ENCODE data around the gene QARS1. TPM values are rescaled to one million over a fixed set of nuclear protein-coding genes. Genes with fewer than 3 reads are reported as not detected.

QARS1 gene
- total and polyA plus RNA-seq, 2 of the 13 experiments (the other 11 are each of a cell fraction or from before 2014, with no cell fraction given): 307 to 327 TPM

DNA sequence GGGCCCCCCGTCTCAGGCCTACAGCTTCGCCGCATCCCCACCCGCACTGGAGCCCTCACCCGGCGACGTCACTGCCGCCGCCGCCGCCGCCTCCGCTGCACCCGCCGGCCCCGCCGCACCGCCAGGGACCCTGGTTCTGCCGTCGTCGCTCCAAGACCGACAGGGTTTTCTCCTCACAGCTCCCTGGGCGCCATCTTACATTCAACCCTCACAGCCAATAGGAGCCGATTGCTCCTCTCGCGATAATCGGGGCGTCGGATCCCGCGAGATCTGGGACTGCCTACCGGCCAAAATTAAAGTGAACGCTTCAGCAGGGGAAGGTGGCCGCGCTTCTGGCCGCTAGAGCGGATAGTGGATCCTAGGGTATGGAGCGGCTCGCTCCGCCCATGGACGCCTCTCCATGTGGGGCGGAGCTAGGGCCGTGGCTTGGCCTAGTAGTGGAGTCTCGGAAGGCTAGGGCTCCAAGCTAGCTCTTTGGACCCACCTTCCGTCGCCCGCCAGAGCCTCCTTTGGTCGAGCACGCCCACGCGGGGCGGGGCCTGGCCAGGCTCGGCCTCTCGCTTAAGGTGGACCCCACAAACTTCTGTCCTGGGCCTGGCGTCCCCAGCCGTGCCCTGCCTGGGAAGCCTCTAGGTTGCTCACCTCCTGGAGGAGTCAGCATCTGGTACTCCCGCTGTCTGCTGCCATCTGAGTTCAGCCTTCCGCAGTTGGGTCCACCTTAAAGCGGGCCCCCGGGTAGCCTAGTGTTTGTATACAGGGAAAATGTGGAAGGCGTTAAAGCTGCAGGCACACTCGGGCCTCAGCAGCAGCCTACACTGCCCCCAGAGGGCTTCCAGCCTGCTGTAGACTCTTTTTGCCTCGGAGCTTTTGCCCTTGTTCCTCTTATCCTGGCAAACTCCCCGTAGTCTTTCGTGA lies 10.4 kb downstream of the QARS1 start, which contains the start of gene QRICH1 (continued):
- TF ChIP-seq, protein P1, sequence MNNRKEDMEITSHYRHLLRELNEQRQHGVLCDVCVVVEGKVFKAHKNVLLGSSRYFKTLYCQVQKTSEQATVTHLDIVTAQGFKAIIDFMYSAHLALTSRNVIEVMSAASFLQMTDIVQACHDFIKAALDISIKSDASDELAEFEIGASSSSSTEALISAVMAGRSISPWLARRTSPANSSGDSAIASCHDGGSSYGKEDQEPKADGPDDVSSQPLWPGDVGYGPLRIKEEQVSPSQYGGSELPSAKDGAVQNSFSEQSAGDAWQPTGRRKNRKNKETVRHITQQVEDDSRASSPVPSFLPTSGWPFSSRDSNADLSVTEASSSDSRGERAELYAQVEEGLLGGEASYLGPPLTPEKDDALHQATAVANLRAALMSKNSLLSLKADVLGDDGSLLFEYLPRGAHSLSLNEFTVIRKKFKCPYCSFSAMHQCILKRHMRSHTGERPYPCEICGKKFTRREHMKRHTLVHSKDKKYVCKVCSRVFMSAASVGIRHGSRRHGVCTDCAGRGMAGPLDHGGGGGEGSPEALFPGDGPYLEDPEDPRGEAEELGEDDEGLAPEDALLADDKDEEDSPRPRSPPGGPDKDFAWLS (CRISPR knock-in tag; IDR thresholded peaks at IDR 0.05; ENCODE audit: borderline replicate concordance): no peak
- TF ChIP-seq SALL1 (CRISPR knock-in tag; IDR thresholded peaks at IDR 0.05): peak; percentile 56
- peak; percentile 72 for TF ChIP-seq ZNF556 (CRISPR knock-in tag; IDR thresholded peaks at IDR 0.05; ENCODE audit: borderline replicate concordance)
- no peak; the same call in 1 of the 2 replicates for TF ChIP-seq ARNTL (CRISPR knock-in tag; IDR thresholded peaks at IDR 0.05)
- peak; percentile 46; the same call in 1 of the 2 replicates for TF ChIP-seq NR2F6 (IDR thresholded peaks at IDR 0.05)
- TF ChIP-seq NR2F6 (CRISPR knock-in tag; IDR thresholded peaks at IDR 0.05): peak; percentile 54
- TF ChIP-seq ZNF768 (CRISPR knock-in tag; IDR thresholded peaks at IDR 0.05): 0 out of 2 replicates have a peak, but pooled peaks have one; percentile 17
- no peak; the same call in 1 of the 2 replicates for TF ChIP-seq ZNF83 (CRISPR knock-in tag; IDR thresholded peaks at IDR 0.05; ENCODE audit: borderline replicate concordance)
- 0 out of 2 replicates have a peak, but pooled peaks have one; percentile 62 for TF ChIP-seq KDM5B (CRISPR knock-in tag; IDR thresholded peaks at IDR 0.05; ENCODE audit: borderline replicate concordance)
- TF ChIP-seq ZFY (CRISPR knock-in tag; IDR thresholded peaks at IDR 0.05): peak; percentile 76
- no peak for TF ChIP-seq HMG20B (CRISPR knock-in tag; conservative IDR thresholded peaks at IDR 0.05)
- TF ChIP-seq ZNF3 (CRISPR knock-in tag; IDR thresholded peaks at IDR 0.05): no peak
- TF ChIP-seq ZFP37 (CRISPR knock-in tag; IDR thresholded peaks at IDR 0.05; ENCODE audit: borderline replicate concordance): no peak
- no peak for TF ChIP-seq JUN (CRISPR knock-in tag; IDR thresholded peaks at IDR 0.05)
- TF ChIP-seq, protein P2, sequence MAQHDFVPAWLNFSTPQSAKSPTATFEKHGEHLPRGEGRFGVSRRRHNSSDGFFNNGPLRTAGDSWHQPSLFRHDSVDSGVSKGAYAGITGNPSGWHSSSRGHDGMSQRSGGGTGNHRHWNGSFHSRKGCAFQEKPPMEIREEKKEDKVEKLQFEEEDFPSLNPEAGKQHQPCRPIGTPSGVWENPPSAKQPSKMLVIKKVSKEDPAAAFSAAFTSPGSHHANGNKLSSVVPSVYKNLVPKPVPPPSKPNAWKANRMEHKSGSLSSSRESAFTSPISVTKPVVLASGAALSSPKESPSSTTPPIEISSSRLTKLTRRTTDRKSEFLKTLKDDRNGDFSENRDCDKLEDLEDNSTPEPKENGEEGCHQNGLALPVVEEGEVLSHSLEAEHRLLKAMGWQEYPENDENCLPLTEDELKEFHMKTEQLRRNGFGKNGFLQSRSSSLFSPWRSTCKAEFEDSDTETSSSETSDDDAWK (CRISPR knock-in tag; IDR thresholded peaks at IDR 0.05): no peak
- no peak; the same call in 1 of the 2 replicates for TF ChIP-seq ZNF652 (CRISPR knock-in tag; IDR thresholded peaks at IDR 0.05; ENCODE audit: borderline replicate concordance, low read depth)
- 0 out of 2 replicates have a peak, but pooled peaks have one; percentile 51 for TF ChIP-seq ZKSCAN5 (CRISPR knock-in tag; IDR thresholded peaks at IDR 0.05)
- TF ChIP-seq RARA (CRISPR knock-in tag; IDR thresholded peaks at IDR 0.05): no peak; the same call in 1 of the 2 replicates
- TF ChIP-seq TEAD3 (CRISPR knock-in tag; optimal IDR thresholded peaks at IDR 0.05; ENCODE audit: borderline replicate concordance): peak; percentile 45
- no peak for TF ChIP-seq FOXM1 (CRISPR knock-in tag; IDR thresholded peaks at IDR 0.05)
- TF ChIP-seq U2AF2 (IDR thresholded peaks at IDR 0.05; ENCODE audit: low read depth, low read length): peak; percentile 100
- peak; percentile 53; the same call in 1 of the 2 replicates for TF ChIP-seq FOXP1 (IDR thresholded peaks at IDR 0.05)
- peak; percentile 74 for TF ChIP-seq FOXP1 (CRISPR knock-in tag; IDR thresholded peaks at IDR 0.05)
- TF ChIP-seq, protein P3, sequence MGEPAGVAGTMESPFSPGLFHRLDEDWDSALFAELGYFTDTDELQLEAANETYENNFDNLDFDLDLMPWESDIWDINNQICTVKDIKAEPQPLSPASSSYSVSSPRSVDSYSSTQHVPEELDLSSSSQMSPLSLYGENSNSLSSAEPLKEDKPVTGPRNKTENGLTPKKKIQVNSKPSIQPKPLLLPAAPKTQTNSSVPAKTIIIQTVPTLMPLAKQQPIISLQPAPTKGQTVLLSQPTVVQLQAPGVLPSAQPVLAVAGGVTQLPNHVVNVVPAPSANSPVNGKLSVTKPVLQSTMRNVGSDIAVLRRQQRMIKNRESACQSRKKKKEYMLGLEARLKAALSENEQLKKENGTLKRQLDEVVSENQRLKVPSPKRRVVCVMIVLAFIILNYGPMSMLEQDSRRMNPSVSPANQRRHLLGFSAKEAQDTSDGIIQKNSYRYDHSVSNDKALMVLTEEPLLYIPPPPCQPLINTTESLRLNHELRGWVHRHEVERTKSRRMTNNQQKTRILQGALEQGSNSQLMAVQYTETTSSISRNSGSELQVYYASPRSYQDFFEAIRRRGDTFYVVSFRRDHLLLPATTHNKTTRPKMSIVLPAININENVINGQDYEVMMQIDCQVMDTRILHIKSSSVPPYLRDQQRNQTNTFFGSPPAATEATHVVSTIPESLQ (CRISPR knock-in tag; conservative IDR thresholded peaks at IDR 0.05): peak; percentile 74; the same call in 1 of the 2 replicates
- peak; percentile 79 for TF ChIP-seq ZMAT3 (CRISPR knock-in tag; conservative IDR thresholded peaks at IDR 0.05)
